Measurements from ENCODE around the gene ASAP2.

Gene ASAP2

GRCh38 chr2:9221223-9221622 is 14.6 kb downstream of the ASAP2 start:
- Histone ChIP-seq H3K4me1 (ENCODE audit: insufficient read depth, low read length, poor library complexity, severe bottlenecking) (no peaks in the 10 kb centered on the region), H3K9ac (ENCODE audit: low read depth, low read length, poor library complexity, severe bottlenecking) (no peak overlapping the region), H3K4me2 (ENCODE audit: low read depth, low read length, poor library complexity, severe bottlenecking) (no peak overlapping the region), H3K9me3 (ENCODE audit: insufficient read depth, low read depth, low read length) (no peaks in the 10 kb centered on the region), H3K36me3 (ENCODE audit: insufficient read depth, low read length) (no peaks in the 10 kb centered on the region), H3K79me2 (ENCODE audit: insufficient read depth, low read length) (peaks cover 57% of the 10 kb centered on the region), H3K9me2 (replicated peaks; ENCODE audit: low read depth, low read length) (no peaks in the 10 kb centered on the region), H3K4me3 (ENCODE audit: low read length, poor library complexity, severe bottlenecking) (no peak overlapping the region), H3F3A (ENCODE audit: low read depth) (no peaks in the 10 kb centered on the region), H3K27me3 (ENCODE audit: insufficient read depth, low read length, poor library complexity, severe bottlenecking) (no peaks in the 10 kb centered on the region), H4K20me1 (ENCODE audit: insufficient read depth, low read length, poor library complexity, severe bottlenecking) (peaks cover 7% of the 10 kb centered on the region), H2AFZ (ENCODE audit: low read length) (no peak overlapping the region)
- TF ChIP-seq CTCF (conservative IDR thresholded peaks at IDR 0.05; ENCODE audit: low read length) = no peak
- no peak for TF ChIP-seq EZH2phosphoT487 (IDR thresholded peaks at IDR 0.05; ENCODE audit: borderline replicate concordance)

GRCh38 chr2:9222239-9222892 is 15.8 kb downstream of the ASAP2 start:
- Histone ChIP-seq H2AFZ (ENCODE audit: low read length) (no peak overlapping the region), H3K4me1 (ENCODE audit: insufficient read depth, low read length, poor library complexity, severe bottlenecking) (no peaks in the 10 kb centered on the region), H4K20me1 (ENCODE audit: insufficient read depth, low read length, poor library complexity, severe bottlenecking) (peaks cover 7% of the 10 kb centered on the region), H3K9me3 (ENCODE audit: insufficient read depth, low read depth, low read length) (no peaks in the 10 kb centered on the region), H3K79me2 (ENCODE audit: insufficient read depth, low read length) (peaks cover 64% of the 10 kb centered on the region), H3F3A (ENCODE audit: low read depth) (no peaks in the 10 kb centered on the region), H3K4me3 (ENCODE audit: low read length, poor library complexity, severe bottlenecking) (no peak overlapping the region), H3K9ac (ENCODE audit: low read depth, low read length, poor library complexity, severe bottlenecking) (no peak overlapping the region), H3K4me2 (ENCODE audit: low read depth, low read length, poor library complexity, severe bottlenecking) (no peak overlapping the region), H3K27me3 (ENCODE audit: insufficient read depth, low read length, poor library complexity, severe bottlenecking) (no peaks in the 10 kb centered on the region), H3K9me2 (replicated peaks; ENCODE audit: low read depth, low read length) (no peaks in the 10 kb centered on the region), H3K36me3 (ENCODE audit: insufficient read depth, low read length) (no peaks in the 10 kb centered on the region)
- TF ChIP-seq CTCF (conservative IDR thresholded peaks at IDR 0.05; ENCODE audit: low read length) = no peak
- TF ChIP-seq EZH2phosphoT487 (IDR thresholded peaks at IDR 0.05; ENCODE audit: borderline replicate concordance) = no peak

- no peak overlapping the region for H3K9ac ChIP-seq (ENCODE audit: low read depth, low read length, poor library complexity, severe bottlenecking)
- no peaks in the 10 kb centered on the region for H3F3A ChIP-seq (ENCODE audit: low read depth)
- H3K36me3 ChIP-seq (ENCODE audit: insufficient read depth, low read length) = no peaks in the 10 kb centered on the region
- no peaks in the 10 kb centered on the region for H3K9me3 ChIP-seq (ENCODE audit: insufficient read depth, low read depth, low read length)
- peaks cover 7% of the 10 kb centered on the region for H4K20me1 ChIP-seq (ENCODE audit: insufficient read depth, low read length, poor library complexity, severe bottlenecking)
- H3K9me2 ChIP-seq (replicated peaks; ENCODE audit: low read depth, low read length) = no peaks in the 10 kb centered on the region
- H3K79me2 ChIP-seq (ENCODE audit: insufficient read depth, low read length) = peaks cover 65% of the 10 kb centered on the region
- no peak for TF ChIP-seq CTCF (conservative IDR thresholded peaks at IDR 0.05; ENCODE audit: low read length)
- TF ChIP-seq EZH2phosphoT487 (IDR thresholded peaks at IDR 0.05; ENCODE audit: borderline replicate concordance) = no peak
- no peaks in the 10 kb centered on the region for H3K27me3 ChIP-seq (ENCODE audit: insufficient read depth, low read length, poor library complexity, severe bottlenecking)
- H3K4me1 ChIP-seq (ENCODE audit: insufficient read depth, low read length, poor library complexity, severe bottlenecking) = no peaks in the 10 kb centered on the region
- H3K4me2 ChIP-seq (ENCODE audit: low read depth, low read length, poor library complexity, severe bottlenecking) = no peak overlapping the region
- H3K4me3 ChIP-seq (ENCODE audit: low read length, poor library complexity, severe bottlenecking) = no peak overlapping the region
- no peak overlapping the region for H2AFZ ChIP-seq (ENCODE audit: low read length)
Measured at GRCh38 chr2:9222893-9223287, 16.3 kb downstream of the ASAP2 start.
